SJSA1 (cell line): ENCODE data around the gene DNAAF1. TPM values are rescaled to one million over a fixed set of nuclear protein-coding genes. Genes with fewer than 3 reads are reported as not detected.
"Not testable (repeated sequence)": the region's sequence is repeated elsewhere in the genome, so short reads cannot be mapped to it uniquely, and the experiment has no call there.

ENCODE experiments used
- DNase-seq, 2 experiments: peaks; one replicate each; pipeline ENCODE4 v3.0.0-alpha.2; 2015 to 2020; ENCODE audit warnings: low spot score in 2 of 2, low read depth in 1 of 2
- H3K27ac ChIP-seq: fragments of 250-450 bp; sonication (Bioruptor Pico); 2 replicates; pipeline ENCODE4 v1.5.1; 2020; ENCODE audit warnings: mild to moderate bottlenecking, moderate library complexity
- H3K27me3 ChIP-seq: fragments of 250-450 bp; sonication (Bioruptor Pico); replicated peaks from 2 replicates; pipeline ENCODE4 v1.5.1; 2020; ENCODE audit warnings: mild to moderate bottlenecking, moderate library complexity
- H3K36me3 ChIP-seq: fragments of 250-450 bp; sonication (Bioruptor Pico); 2 replicates; pipeline ENCODE4 v1.5.1; 2020; ENCODE audit warnings: mild to moderate bottlenecking
- H3K4me1 ChIP-seq: fragments of 250-450 bp; sonication (Bioruptor Pico); replicated peaks from 2 replicates; pipeline ENCODE4 v1.6.1; 2021; ENCODE audit warnings: mild to moderate bottlenecking
- H3K4me3 ChIP-seq: fragments of 250-450 bp; sonication (Bioruptor Pico); 2 replicates; pipeline ENCODE4 v1.5.1; 2020; ENCODE audit warnings: mild to moderate bottlenecking
- H3K9me3 ChIP-seq: fragments of 250-450 bp; sonication (Bioruptor Pico); replicated peaks from 2 replicates; pipeline ENCODE4 v1.5.1; 2020; ENCODE audit warnings: mild to moderate bottlenecking
- total RNA-seq: library from RNA; depleted of rRNA; stranded (reverse); fragments of >200 nt; shearing (Covaris generic); gene quantifications from 2 replicates; pipeline ENCODE4 v1.2.3, GENCODE V29; 2014; rRNA removed

Gene DNAAF1
- total RNA-seq = not detected in 2 replicates

GRCh38 chr16:84144859-84145639 lies at the start of gene DNAAF1, which contains the start of gene HSDL1:
Gene DNAAF1 (plus strand): TSS chr16:84145308. CDS start chr16:84145441, 133 bp downstream.
Gene HSDL1 (minus strand): TSS chr16:84145177. CDS start chr16:84131321, 13,856 bp downstream.
- Histone ChIP-seq H3K36me3 (no peaks in the 10 kb centered on the region), H3K27ac (no peak within 1 kb of the TSS), H3K27me3 (peaks cover 4% of the 10 kb centered on the region; the same call in 1 of the 2 replicates), H3K4me1 (peaks cover 7% of the 10 kb centered on the region), H3K4me3 (peak within 1 kb of the TSS; percentile 88), H3K9me3 (no peaks in the 10 kb centered on the region)
- DNase-seq = peak; percentile 85 to 86

GRCh38 chr16:84095466-84095865 lies 49.6 kb upstream of the DNAAF1 start:
- H3K27me3 ChIP-seq = no peaks in the 10 kb centered on the region
- no peak overlapping the region for H3K27ac ChIP-seq
- peaks cover 9% of the 10 kb centered on the region for H3K4me1 ChIP-seq
- no peak overlapping the region for H3K4me3 ChIP-seq
- no peaks in the 10 kb centered on the region for H3K9me3 ChIP-seq
- DNase-seq = no peak
- H3K36me3 ChIP-seq = peaks cover 70% of the 10 kb centered on the region

- no peak overlapping the region for H3K27ac ChIP-seq
- H3K9me3 ChIP-seq = no peaks in the 10 kb centered on the region
- no peak for DNase-seq
- H3K27me3 ChIP-seq = no peaks in the 10 kb centered on the region
- peaks cover 9% of the 10 kb centered on the region for H3K4me1 ChIP-seq
- H3K4me3 ChIP-seq = no peak overlapping the region
- H3K36me3 ChIP-seq = peaks cover 68% of the 10 kb centered on the region
Observed at GRCh38 chr16:84096447-84097005, 48.6 kb upstream of the DNAAF1 start.

GRCh38 chr16:84098939-84099338 lies 46.2 kb upstream of the DNAAF1 start:
- no peak overlapping the region for H3K4me3 ChIP-seq
- H3K9me3 ChIP-seq = no peaks in the 10 kb centered on the region
- H3K4me1 ChIP-seq = peaks cover 13% of the 10 kb centered on the region
- no peak for DNase-seq
- peaks cover 46% of the 10 kb centered on the region for H3K36me3 ChIP-seq
- H3K27ac ChIP-seq = no peak overlapping the region
- no peaks in the 10 kb centered on the region for H3K27me3 ChIP-seq

GRCh38 chr16:84103678-84104077 lies 41.4 kb upstream of the DNAAF1 start:
- no peak for DNase-seq
- H3K36me3 ChIP-seq = peaks cover 13% of the 10 kb centered on the region

GRCh38 chr16:84104231-84104630 lies 40.9 kb upstream of the DNAAF1 start:
- peaks cover 20% of the 10 kb centered on the region for H3K4me1 ChIP-seq
- H3K36me3 ChIP-seq = peaks cover 8% of the 10 kb centered on the region
- DNase-seq = no peak
- no peaks in the 10 kb centered on the region for H3K9me3 ChIP-seq
- no peak overlapping the region for H3K27ac ChIP-seq
- H3K4me3 ChIP-seq = no peak overlapping the region
- no peaks in the 10 kb centered on the region for H3K27me3 ChIP-seq

More at GRCh38 chr16:84103678-84104077, 41.4 kb upstream of the DNAAF1 start:
- Histone ChIP-seq H3K27me3 (no peaks in the 10 kb centered on the region), H3K4me1 (peaks cover 20% of the 10 kb centered on the region), H3K4me3 (no peak overlapping the region), H3K9me3 (no peaks in the 10 kb centered on the region), H3K27ac (no peak overlapping the region)

GRCh38 chr16:84105301-84105815 lies 39.8 kb upstream of the DNAAF1 start:
- Histone ChIP-seq H3K36me3 (peaks cover 10% of the 10 kb centered on the region; the same call in 1 of the 2 replicates), H3K27me3 (no peaks in the 10 kb centered on the region), H3K27ac (no peak overlapping the region), H3K4me1 (peaks cover 22% of the 10 kb centered on the region), H3K4me3 (no peak overlapping the region), H3K9me3 (no peaks in the 10 kb centered on the region)
- DNase-seq = no peak

- Histone ChIP-seq H3K27ac (no peak overlapping the region), H3K36me3 (peaks cover 10% of the 10 kb centered on the region; the same call in 1 of the 2 replicates), H3K4me1 (peaks cover 22% of the 10 kb centered on the region), H3K4me3 (no peak overlapping the region), H3K27me3 (no peaks in the 10 kb centered on the region), H3K9me3 (no peaks in the 10 kb centered on the region)
- DNase-seq = no peak
Observed at GRCh38 chr16:84105948-84106740, 39.0 kb upstream of the DNAAF1 start.

GRCh38 chr16:84107921-84108320 lies 37.2 kb upstream of the DNAAF1 start:
- Histone ChIP-seq H3K27me3 (no peaks in the 10 kb centered on the region), H3K4me3 (no peak overlapping the region), H3K36me3 (peaks cover 8% of the 10 kb centered on the region; the same call in 1 of the 2 replicates), H3K4me1 (peaks cover 22% of the 10 kb centered on the region), H3K27ac (no peak overlapping the region), H3K9me3 (no peaks in the 10 kb centered on the region)
- DNase-seq = no peak

- peak in 1 of 2 experiments; percentile 19 for DNase-seq
- peaks cover 8% of the 10 kb centered on the region; the same call in 1 of the 2 replicates for H3K36me3 ChIP-seq
- H3K27ac ChIP-seq = no peak overlapping the region
- H3K4me3 ChIP-seq = no peak overlapping the region
- H3K27me3 ChIP-seq = no peaks in the 10 kb centered on the region
- peaks cover 10% of the 10 kb centered on the region for H3K4me1 ChIP-seq
- H3K9me3 ChIP-seq = no peaks in the 10 kb centered on the region
Observed at GRCh38 chr16:84109598-84110335, 35.3 kb upstream of the DNAAF1 start.

- Histone ChIP-seq H3K4me1 (peaks cover 10% of the 10 kb centered on the region), H3K9me3 (no peaks in the 10 kb centered on the region), H3K4me3 (no peak overlapping the region), H3K36me3 (peaks cover 8% of the 10 kb centered on the region; the same call in 1 of the 2 replicates), H3K27me3 (no peaks in the 10 kb centered on the region), H3K27ac (no peak overlapping the region)
- no peak for DNase-seq
Observed at GRCh38 chr16:84110527-84110926, 34.6 kb upstream of the DNAAF1 start.

GRCh38 chr16:84111525-84111924 lies 33.6 kb upstream of the DNAAF1 start:
- Histone ChIP-seq H3K27ac (no peak overlapping the region), H3K27me3 (no peaks in the 10 kb centered on the region), H3K4me3 (no peak overlapping the region), H3K9me3 (no peaks in the 10 kb centered on the region), H3K4me1 (peaks cover 10% of the 10 kb centered on the region), H3K36me3 (peaks cover 11% of the 10 kb centered on the region; the same call in 1 of the 2 replicates)
- no peak for DNase-seq

GRCh38 chr16:84111949-84112348 lies 33.2 kb upstream of the DNAAF1 start:
- DNase-seq = peak in 1 of 2 experiments; percentile 18
- H3K36me3 ChIP-seq = peaks cover 12% of the 10 kb centered on the region; the same call in 1 of the 2 replicates

More at GRCh38 chr16:84111949-84112348, 33.2 kb upstream of the DNAAF1 start:
- H3K4me3 ChIP-seq, H3K27ac ChIP-seq, H3K9me3 ChIP-seq, H3K27me3 ChIP-seq: not testable (repeated sequence)
- H3K4me1 ChIP-seq = peaks cover 10% of the 10 kb centered on the region
